Activated gamma-delta T cell treated with anti-CD3 and anti-CD28 coated beads, Interleukin-2, amount 50 U/mL, for 16 hours (primary cell): Measurements from ENCODE around the gene RAB11FIP3.

Experiments
- DNase-seq: peaks from one replicate; pipeline ENCODE4 v3.0.0-alpha.2; 2020; ENCODE audit warnings: low read depth

The RAB11FIP3 gene

DNA sequence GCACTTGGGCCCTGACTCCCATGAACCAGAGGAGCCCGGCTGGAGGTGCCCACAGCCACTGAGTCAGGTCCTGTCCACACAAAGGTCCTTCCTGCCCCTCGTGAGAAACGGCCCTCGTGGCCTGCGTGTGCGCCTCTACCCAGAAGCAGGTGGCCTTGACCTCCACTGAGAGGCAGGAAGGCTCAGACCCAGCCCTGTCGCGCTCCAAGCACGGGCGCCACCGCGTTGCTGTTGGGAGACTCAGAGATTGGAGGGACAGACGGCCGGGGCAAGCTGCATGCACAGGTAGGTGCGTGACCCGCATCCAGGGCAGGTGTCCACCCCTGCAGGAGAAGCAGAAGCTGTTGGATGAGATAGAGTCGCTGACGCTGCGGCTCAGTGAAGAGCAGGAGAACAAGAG lies 94.0 kb downstream of the RAB11FIP3 start:
- no peak for DNase-seq

DNA sequence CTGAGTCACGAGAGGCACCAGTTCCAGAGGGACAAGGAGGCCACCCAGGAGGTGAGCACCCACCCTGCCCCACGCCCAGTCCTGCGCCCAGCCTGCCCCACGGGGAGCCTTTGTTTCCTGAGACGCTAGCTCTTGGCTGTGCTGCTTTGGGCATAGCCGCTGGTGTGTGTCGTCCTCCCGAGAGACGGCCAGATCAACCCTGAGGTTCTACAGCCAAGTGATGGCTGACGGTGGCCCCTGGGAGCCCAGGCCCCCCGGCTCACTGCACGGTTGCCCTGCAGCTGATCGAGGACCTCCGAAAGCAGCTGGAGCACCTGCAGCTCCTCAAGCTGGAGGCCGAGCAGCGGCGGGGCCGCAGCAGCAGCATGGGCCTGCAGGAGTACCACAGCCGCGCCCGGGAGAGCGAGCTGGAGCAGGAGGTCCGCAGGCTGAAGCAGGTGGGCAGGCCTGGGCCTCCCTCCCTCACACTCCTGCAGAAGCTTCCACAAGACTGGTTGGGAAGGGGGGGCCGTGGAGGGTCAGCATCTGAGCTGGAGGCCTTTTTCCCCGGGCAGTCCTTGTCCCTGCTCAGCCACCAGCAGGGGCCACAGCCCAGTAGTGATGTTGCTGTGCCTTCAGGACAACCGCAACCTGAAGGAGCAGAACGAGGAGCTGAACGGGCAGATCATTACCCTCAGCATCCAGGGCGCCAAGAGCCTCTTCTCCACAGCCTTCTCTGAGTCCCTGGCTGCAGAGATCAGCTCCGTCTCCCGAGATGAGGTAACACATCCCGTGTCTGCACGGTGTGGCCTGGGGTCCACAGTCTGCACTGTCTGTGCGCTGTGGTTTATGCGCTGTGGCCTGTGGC lies 94.6 kb downstream of the RAB11FIP3 start:
- DNase-seq = no peak

DNA sequence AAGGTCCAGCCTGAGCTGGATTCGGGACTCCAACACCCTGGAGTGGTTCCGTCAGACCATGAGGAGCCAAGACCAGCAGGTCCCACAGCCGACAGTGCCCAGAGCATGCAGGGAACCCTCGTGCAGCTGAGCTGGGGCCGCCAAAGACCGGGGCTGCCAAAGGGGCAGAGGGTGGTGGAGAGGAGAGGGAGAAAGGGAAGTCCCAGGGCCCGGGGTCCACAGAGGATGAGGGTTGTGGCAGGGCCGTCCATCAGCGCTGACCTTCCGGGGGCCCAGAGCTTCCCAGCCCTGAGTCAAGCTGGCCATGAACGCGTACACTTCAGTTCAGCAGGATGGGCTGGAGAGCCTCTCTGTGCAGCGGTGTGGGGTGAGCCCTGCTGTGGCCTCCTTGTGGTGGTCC lies 95.4 kb downstream of the RAB11FIP3 start:
- DNase-seq = no peak

DNA sequence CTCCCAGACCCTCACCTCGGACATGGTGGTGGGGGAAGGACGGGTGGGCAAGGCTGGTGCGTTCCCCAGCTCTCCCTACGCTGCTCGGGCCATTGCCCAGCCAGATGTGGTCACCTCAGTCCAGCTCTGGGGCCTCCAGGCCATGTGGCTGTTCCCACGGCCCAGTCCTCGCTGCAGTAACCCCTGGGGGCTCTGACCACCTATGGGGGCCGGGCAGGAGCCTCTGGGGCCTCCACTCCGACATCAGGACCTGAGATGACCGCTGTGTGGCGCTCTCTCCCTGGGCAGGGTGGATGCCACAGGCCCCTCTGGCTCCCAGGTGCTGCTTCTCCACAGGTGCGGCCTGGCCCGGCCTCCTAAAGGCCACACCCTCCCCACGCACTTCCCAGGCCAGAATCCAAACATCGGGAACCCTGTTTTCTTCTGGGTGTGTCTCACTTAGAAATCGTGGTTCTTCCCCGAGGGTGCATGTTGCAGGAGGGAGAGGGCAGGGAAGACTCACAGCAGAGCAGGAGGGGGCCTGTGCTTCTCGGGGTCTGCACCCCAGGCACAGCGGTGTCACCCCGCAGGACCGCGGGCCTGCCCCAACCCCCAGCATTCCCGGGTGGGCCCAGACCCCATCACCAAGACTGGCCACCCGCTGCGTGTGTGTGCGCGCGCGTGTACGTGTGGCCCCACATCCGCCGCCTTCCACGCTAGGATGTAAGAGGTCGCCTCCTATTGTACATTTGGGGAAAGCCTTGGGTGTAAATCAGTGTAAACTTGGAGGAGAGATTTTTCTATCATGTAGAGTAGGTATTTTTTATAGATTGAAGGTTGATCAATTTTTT lies 96.1 kb downstream of the RAB11FIP3 start:
- no peak for DNase-seq

DNA sequence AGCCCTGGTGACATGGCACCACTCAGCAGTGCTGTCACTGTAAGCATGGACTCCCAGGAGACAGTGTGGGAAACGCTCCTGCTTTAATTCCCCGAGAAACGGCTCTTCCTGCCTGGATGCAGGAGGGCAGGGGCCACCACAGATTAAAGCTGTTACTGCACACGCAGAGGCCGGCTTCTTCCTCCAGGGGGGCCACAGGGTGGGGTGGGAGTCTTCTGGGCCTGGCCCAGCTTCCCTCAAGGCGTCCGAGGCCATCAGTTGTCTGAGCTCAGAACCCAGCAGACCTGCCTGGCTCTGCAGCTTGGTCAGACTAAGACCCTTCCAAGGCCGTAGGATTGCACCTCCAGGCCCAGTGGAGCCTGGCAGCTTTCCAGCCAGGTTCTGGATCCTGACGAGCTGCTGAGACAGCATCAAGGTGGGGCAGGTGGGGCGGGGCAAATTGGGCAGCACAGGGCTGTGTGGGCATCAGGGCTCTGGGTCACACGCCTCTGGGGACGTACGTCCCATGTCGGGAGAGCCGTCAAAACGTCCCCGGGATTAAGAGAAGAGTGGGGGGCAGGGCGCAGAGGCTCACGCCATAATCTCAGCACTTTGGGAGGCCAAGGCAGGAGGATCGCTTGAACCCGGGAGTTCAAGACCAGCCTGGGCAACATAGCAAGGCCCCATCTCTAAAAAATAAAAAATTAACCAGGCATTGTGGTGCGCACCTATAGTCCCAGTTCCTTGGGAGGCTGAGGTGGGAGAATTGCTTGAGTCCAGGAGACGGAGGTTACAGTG lies 97.1 kb downstream of the RAB11FIP3 start:
- no peak for DNase-seq

DNA sequence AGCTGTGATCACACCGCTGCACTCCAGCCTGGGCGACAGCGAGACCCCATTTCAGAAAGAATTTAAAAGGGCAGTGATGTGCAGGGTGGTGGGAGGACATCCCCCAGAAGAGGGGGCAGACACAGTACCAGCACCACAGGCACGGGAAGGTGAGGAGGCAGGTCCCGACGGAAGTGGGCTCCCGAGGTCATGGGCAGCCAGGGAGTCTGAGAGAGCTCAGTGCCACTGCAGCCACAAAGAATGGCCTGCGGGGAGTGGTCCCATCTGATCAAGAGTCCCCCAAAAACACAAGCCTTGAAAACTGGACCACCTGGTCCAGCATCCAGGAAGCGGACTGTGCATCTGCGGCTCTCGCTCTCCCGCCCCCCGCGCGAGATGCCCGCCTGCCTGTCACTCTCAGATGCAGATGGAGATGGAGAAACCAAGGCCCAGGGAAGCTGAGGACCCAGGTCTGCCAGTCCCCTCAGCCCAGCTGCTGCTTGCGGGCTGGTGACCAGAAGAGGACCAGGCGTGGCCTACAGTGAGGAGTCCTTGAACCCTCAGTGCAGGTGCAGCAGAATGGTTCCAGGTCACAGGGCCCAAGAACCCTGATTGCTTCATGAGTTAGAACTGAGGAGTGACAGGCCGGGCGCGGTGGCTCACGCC lies 97.8 kb downstream of the RAB11FIP3 start:
- no peak for DNase-seq

DNA sequence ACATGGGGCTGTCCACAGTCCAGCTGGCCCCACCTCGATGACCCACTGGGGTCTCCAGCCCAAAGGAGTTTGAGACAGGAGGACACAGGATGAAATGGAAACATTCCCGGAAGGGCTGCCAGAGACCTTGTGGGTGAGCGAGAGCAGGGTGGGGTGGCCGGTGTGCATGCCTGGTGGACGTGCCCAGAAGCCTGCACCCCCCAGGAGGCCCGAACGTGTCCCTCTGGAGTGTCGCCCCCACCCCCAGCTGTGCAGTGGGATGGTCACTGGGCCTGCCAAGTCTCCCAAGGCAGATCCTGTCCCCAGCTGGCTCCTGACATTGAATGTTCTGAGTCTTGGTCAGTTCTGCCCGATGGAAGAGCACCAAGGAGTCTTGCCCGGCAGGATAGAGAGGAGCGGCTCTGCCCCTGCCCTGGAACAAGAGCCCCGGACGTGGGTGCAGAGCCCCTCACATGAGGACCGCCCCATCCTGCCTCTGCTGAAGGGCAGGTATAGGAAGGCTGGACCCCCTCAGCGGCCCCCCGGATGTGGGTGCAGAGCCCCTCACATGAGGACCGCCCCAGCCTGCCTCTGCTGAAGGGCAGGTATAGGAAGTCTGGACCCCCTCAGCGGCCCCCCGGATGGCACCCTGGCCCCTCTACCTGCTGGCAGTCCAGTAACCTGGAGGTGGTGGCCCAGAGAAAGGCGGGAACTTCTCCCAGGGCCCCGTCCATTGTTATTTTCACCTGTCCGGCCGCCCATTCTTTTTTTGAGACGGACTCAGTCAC lies 99.0 kb downstream of the RAB11FIP3 start:
- DNase-seq = no peak

DNA sequence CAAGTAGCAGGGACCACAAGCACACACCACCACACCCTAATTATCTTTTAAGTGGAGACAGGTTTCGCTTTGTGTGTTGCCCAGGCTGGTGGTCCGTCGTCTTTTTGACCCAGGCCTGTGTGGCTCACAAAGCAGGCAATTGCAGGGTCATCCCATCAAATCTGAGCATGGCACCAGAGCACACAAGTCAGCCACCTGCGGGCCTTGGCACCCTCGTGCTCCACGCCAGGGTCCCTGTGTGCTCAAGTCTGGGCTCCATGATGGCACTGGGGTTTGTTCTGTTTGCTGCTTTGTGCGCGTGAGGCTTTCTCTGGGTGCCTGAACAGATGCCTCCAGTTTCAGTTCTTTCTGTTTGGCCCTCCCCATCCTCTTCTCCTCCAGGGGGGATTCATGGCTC lies 99.7 kb downstream of the RAB11FIP3 start:
- no peak for DNase-seq

DNA sequence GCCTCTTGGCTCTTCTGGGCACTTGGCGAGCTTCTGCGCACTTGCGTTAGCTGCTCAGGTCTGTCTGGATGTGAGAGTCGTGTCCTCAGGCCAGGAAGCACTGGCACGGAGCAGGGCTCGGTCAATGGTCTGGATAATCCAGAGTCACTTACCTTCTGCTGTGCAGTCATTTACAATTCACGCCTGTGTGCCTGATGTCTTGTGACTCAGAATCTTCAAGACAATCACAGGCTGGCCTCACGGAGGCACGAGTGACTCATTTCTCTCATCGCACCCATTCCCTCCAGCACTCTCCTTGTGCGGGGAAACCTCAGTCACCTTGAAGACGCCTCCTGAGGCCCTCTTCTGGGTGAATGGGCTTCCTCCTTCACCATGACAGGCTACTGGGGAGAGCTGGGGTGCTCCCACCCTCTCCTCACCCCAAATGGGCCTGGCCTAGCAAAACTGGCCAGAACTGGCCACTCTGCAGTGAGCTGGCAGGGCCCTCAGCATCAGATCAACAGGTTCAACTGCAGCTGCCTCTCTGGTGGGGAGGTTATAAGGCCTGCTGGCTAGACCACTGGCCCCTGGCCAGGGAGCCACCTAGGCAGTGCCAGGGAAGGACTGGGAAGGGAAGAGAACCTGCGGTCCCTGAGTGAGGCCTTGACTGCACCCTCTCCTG lies 100.2 kb downstream of the RAB11FIP3 start:
- peak; percentile 58 for DNase-seq

DNA sequence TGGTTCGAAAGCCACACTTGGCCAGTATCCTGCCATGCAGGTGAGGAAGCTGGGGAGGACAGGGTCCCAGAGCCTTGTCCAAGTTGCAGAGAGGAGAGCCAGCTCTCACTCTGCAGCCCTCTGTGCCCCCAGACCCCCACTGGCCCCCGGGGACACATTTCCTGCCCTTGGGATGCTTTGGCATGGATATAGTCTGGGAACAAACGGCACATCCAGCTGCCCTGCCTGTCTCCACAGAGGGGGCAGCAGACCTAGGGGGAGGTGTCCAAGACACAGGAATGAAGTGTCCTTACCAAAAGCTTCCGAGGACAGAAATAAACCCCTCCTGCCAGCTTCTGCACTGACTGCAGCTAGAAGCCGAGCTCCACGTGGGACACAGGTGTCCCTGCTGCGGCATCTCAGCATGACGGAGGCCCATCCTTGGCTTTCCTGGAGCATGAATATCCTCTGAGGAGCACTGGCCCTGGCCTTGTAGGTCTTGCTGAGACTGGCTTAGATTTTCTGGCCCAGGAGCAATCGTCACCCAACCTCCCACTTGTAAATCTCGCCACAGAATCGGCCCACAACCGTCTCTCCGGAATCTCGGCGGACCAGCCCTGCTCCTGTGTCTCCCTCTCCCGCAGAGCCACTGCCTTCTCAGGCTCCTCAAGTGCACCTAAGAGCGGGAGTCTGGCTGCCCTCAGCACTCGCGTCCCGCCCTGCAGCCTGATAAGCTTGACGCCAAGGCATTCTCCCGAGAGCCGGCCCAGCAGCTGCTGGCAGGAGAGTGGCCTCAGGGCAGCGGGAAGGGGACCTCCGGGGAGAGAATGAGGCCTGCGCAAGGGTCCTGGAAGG lies 100.9 kb downstream of the RAB11FIP3 start:
- DNase-seq = no peak

DNA sequence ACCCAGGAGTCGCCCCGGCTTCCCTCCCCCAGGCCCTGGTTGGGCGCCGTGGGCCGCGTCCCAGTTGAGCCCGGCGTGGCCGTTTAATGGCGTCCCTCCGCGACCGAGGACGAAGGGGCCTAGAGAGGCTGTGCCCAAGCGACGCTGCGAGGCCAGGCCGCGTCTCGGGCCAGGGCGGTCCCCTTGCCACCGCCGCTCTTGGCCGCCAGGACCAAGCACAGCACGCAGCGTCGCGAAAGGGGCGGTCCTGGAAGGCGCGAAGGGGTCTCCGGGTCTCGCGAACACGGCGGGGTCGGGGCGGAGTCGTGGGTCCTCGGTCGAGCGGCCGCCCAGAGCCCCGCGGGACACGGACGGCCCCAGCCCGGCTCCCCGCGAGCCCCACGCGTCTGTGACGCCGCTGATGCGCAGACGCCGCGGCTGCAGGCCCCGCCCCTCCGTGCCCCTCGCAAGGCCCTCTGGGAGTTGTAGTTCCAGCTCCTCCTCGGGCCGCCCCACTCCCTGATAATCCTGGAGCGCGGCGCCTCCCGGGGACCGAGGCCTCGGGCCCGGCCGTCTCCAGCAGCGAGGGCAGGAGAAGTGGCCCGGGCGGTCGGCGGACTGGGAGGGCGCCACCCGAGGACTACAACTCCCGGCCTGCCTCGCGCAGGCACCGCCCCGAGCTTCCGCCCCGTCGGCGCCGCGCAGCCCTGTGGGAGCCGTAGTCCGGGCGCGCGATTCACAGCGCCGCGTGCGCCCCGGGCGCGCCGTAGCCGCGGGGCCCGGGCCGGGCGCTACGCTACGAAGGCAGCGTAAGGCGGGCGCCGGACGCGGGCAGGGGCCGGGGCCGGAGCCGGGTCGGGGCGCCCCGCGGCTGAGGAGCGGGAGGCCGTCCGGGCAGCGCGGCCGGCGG lies 101.8 kb downstream of the RAB11FIP3 start, which contains the start of gene CAPN15:
TSS of gene CAPN15 (plus strand) at position 698 of the 889 bp plus-strand sequence. CDS start 19,127 bp downstream, outside the sequence.
- peak; percentile 75 for DNase-seq

DNA sequence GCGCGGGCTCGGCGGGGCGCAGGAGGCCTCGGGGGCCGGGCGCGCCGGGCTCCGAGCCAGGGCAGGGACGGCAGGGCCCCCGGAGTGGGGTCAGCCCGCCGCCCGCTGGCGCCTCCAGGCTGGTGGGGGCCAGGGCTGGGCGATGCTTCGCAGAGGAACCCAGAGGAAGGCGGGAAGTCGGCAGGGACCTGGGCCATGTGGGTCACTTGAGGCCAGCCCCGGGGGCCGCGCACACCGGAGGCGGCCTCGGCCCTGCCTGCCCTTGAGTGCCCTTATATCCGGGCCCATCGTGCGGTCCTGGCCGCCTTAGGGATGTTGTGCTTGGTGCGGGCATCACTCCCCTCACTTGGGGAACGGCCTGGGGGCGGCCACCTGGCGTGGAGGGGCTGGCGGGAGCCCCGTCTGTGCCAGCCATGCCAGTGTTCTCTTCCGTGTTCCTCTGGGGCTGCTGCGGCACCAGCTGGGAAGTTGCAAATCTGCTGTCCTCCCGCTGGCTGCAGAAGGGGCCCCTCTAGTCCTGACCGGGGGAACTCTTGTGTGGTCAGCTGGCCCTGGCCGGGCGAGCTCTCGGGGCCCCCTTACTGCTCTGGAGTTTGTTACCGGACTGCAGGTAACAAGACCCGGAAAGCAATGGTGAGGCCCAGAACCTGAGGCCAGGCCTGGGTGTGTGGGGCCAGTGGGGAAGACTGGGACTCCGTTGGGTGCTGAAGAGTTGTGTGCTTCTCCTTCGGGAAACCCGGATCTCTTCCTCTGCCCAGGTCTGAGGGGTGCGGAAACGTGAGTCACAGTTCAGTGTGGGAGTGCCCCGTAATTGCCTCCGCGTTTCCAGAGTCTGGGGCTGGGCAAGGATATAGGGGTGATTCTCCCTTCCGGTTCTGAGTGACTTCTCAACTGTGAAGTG lies 102.9 kb downstream of the RAB11FIP3 start:
- DNase-seq = no peak

DNA sequence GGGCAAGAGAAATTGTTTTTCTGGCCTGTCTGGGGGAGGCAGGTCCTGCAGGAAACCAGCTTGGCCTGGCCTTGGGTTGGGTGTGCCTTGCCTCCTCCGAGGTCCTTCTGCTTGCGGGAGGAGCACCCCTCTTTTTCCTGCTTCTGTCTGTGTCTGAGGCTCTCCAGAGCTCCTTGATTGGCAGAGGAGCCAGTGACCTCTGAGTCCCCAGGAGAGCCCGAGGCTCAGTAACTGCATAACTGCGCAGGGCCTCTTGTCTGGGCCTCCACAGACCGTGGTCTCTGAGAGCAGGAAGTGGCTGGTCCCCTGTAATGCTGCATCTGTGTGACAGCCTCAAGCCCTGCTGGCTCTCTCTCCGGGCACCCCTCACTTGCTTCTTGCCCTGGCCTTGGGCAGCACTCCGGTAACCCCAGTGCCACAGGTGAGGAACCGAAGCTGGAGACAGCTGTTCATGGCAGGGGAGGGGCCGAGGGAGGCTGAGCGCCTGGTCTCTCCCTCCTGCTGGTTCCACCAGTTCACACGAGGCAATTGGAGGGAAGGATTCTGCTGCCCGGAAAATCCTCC lies 103.6 kb downstream of the RAB11FIP3 start:
- DNase-seq = no peak

DNA sequence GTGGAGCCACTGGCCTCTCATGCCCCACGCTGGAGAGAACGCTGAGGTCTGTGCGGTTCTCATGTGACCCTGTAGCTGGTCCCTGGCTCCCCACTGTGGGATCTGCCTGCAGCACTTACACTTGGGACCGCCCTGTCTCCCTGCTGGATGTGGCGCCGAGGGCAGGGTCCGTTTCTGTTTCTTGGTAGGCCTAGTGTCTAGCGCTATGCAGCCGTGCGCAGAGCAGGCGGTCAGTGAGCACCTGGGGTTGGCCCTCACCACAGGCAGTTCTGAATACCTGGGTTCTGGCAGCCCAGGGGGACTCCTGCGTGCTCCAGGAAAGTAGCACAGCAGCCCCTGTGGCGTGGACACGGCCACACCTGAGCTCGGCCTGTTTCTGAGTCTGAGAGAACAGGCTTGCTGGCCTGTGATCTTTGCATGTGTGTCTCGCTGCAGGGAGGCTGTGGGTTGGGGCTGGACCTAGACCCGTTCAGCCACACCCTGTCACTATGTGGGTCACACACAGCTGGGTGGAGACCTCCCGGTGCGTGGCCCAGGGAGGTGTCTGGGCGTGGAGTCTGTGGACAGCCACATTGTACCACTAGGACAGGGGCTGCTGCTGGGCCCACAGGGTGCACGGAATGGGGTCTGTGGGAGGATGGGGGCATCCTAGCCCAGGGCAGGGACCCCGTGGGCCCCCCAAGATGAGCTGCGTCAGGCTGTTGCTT lies 104.8 kb downstream of the RAB11FIP3 start:
- no peak for DNase-seq

DNA sequence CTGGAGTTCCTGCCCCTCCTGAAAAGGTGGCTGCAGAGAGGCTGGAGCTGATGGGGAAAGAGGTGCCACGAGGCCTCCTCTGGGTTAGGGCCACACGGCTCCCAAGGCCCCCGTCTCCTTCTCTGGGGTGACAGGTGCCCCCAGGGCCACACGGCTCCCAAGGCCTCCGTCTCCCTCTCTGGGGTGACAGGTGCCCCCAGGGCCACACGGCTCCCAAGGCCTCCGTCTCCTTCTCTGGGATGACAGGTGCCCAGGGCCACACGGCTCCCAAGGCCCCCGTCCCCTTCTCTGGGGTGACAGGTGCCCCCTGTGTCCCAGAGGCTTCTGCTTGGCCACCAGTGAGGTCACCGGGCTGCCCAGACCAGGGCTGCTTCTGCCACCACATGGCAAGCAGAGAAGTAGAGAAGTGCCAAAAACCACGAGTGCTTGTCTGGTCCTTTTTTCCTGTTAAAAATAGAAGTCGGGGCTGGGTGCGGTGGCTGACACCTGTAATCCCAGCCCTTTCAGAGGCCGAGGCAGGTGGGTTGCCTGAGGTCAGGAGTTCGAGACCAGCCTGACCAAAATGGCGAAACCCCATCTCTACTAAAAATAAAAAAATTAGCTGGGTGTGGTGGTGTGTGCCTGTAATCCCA lies 106.2 kb downstream of the RAB11FIP3 start:
- DNase-seq = no peak
